Measurements from ENCODE around the gene VPS39. TPM values are rescaled to one million over a fixed set of nuclear protein-coding genes. Genes with fewer than 3 reads are reported as not detected.
A peak's percentile ranks its signal among the peaks of the same experiment; 100 is the strongest.

The VPS39 gene
- polyA plus RNA-seq, 1 experiment, result 79.5 TPM

- TF ChIP-seq CTCF (IDR thresholded peaks at IDR 0.05; ENCODE audit: insufficient read depth, low read depth, low read length), result no peak
- H3K4me3 ChIP-seq (ENCODE audit: low read depth, low read length), result no peak overlapping the region
- H3K27me3 ChIP-seq (ENCODE audit: control insufficient read depth, insufficient read depth, low read length), result peaks cover 17% of the 10 kb centered on the region
- ChIA-PET CTCF (interaction anchor here (1.3 to 3.6 kb wide), 2 partner anchors 11 to 28 kb away, joined by 3 to 18 read pairs; no protein-coding TSS in a partner anchor), POLR2A (no interaction called here)
- no peak for DNase-seq (ENCODE audit: low read depth)
- H3K36me3 ChIP-seq (ENCODE audit: control insufficient read depth, insufficient read depth, low read length), result no peaks in the 10 kb centered on the region
Measured at GRCh38 chr15:42111924-42112323, 96.2 kb downstream of the VPS39 start.

GRCh38 chr15:42110367-42110766 lies 97.7 kb downstream of the VPS39 start:
- ChIA-PET CTCF (interaction anchor here (0.7 to 3.6 kb wide), 4 partner anchors 15 to 30 kb away, joined by 3 to 18 read pairs (median 4); no protein-coding TSS in a partner anchor), POLR2A (no interaction called here)
- H3K27me3 ChIP-seq (ENCODE audit: control insufficient read depth, insufficient read depth, low read length), result peaks cover 15% of the 10 kb centered on the region
- TF ChIP-seq CTCF (IDR thresholded peaks at IDR 0.05; ENCODE audit: insufficient read depth, low read depth, low read length), result no peak
- no peak for DNase-seq (ENCODE audit: low read depth)
- no peaks in the 10 kb centered on the region for H3K36me3 ChIP-seq (ENCODE audit: control insufficient read depth, insufficient read depth, low read length)
- H3K4me3 ChIP-seq (ENCODE audit: low read depth, low read length), result no peak overlapping the region

- Histone ChIP-seq H3K36me3 (ENCODE audit: control insufficient read depth, insufficient read depth, low read length) (no peaks in the 10 kb centered on the region), H3K4me3 (ENCODE audit: low read depth, low read length) (no peak overlapping the region), H3K27me3 (ENCODE audit: control insufficient read depth, insufficient read depth, low read length) (peaks cover 14% of the 10 kb centered on the region)
- TF ChIP-seq CTCF (IDR thresholded peaks at IDR 0.05; ENCODE audit: insufficient read depth, low read depth, low read length), result no peak
- POLR2A ChIA-PET, result no interaction called here
- DNase-seq (ENCODE audit: low read depth), result no peak
- CTCF ChIA-PET, result interaction anchor here (2.1 kb wide), 1 partner anchor 25 kb away, joined by 11 read pairs; no protein-coding TSS in a partner anchor
Measured at GRCh38 chr15:42108806-42109205, 99.3 kb downstream of the VPS39 start.

Small RNAs within 50 kb of the gene (small RNA-seq; reads per million reads assigned to genes)
- 8.6 reads per million, percentile 74 among the genes with 10 or more reads in this experiment for gene MIR627 (ENCODE audit: insufficient read length, low read depth, low replicate concordance)

Other genes starting within 250 kb of the VPS39 start
- gene EHD4, start 235.7 kb downstream of the VPS39 start, polyA plus RNA-seq (2011; rRNA removed), result 14.9 and 17.0 TPM in 2 replicates
- not detected in 2 replicates for gene PLA2G4E, start 187.3 kb downstream of the VPS39 start, polyA plus RNA-seq (2011; rRNA removed)
- not detected in 2 replicates for gene PLA2G4D, start 113.7 kb downstream of the VPS39 start, polyA plus RNA-seq (2011; rRNA removed)
- not detected in 2 replicates for gene PLA2G4F, start 51.7 kb downstream of the VPS39 start, polyA plus RNA-seq (2011; rRNA removed)
- 12.9 and 22.5 TPM in 2 replicates for gene GANC, start 64.9 kb upstream of the VPS39 start, polyA plus RNA-seq (2011; rRNA removed)
- gene TMEM87A, start 65.1 kb upstream of the VPS39 start, polyA plus RNA-seq (2011; rRNA removed), result 25.1 and 39.3 TPM in 2 replicates
- gene CAPN3, start 151.2 kb upstream of the VPS39 start, polyA plus RNA-seq (2011; rRNA removed), result 5.3 and 6.6 TPM in 2 replicates

All from BJ (cell line).